ENCODE measurements around the gene ICAM1. TPM values are rescaled to one million over a fixed set of nuclear protein-coding genes. Genes with fewer than 3 reads are reported as not detected.

The ICAM1 gene
- polyA plus RNA-seq, 2 of the 4 experiments (the other 2 are of a cell fraction) = 1.2 to 1.4 TPM

- H3K4me1 ChIP-seq = no peaks in the 10 kb centered on the region
- WGBS (ENCODE audit: missing lambda C conversion rate) = 3% methylated on average over 32 of the region's 77 CpGs
- ChIA-PET POLR2A (interaction anchor here (0.6 to 0.9 kb wide), 2 partner anchors 20 to 156 kb away, joined by 3 read pairs; no protein-coding TSS in a partner anchor), CTCF (interaction anchor here (1.2 to 3.1 kb wide), 2 partner anchors 8 to 23 kb away, joined by 3 to 27 read pairs; no protein-coding TSS in a partner anchor)
- H3K27ac ChIP-seq = peak within 1 kb of the TSS; percentile 95 to 98
- H3K9me3 ChIP-seq = no peaks in the 10 kb centered on the region
- DNase-seq (ENCODE audit: low read depth in 1 of 2, low spot score in 1 of 2) (peak; percentile 91 to 97), FAIRE-seq (no peak), ATAC-seq (peak; percentile 96 to 97)
- TF ChIP-seq ZSCAN20 (CRISPR knock-in tag; IDR thresholded peaks at IDR 0.05) (no peak), E2F6 (IDR thresholded peaks at IDR 0.05; ENCODE audit: borderline replicate concordance, low read depth) (peak; percentile 62), JUN (IDR thresholded peaks at IDR 0.05) (peak in 1 of 2 experiments; percentile 59; a peak in 2 of 5 replicates), ZNF302 (CRISPR knock-in tag; IDR thresholded peaks at IDR 0.05) (no peak), KDM5A (IDR thresholded peaks at IDR 0.05) (peak; percentile 82), POLR2A (IDR thresholded peaks at IDR 0.05; ENCODE audit: low read length) (peak; percentile 52), HOXB5 (CRISPR knock-in tag; IDR thresholded peaks at IDR 0.05) (0 out of 2 replicates have a peak, but pooled peaks have one; percentile 30), CHD2 (IDR thresholded peaks at IDR 0.05; ENCODE audit: low read length, partially characterized antibody) (peak; percentile 56), RARB (CRISPR knock-in tag; IDR thresholded peaks at IDR 0.05) (no peak), ESRRA (IDR thresholded peaks at IDR 0.05; ENCODE audit: borderline replicate concordance, low read length) (0 out of 2 replicates have a peak, but pooled peaks have one; percentile 14), SREBF2 (IDR thresholded peaks at IDR 0.05) (no peak), PHF8 (IDR thresholded peaks at IDR 0.05; ENCODE audit: borderline replicate concordance, low read depth) (peak; percentile 76; the same call in 1 of the 2 replicates), MAX (IDR thresholded peaks at IDR 0.05) (peak; percentile 93), FOSL2 (IDR thresholded peaks at IDR 0.05) (no peak), FOSL2 (CRISPR knock-in tag; IDR thresholded peaks at IDR 0.05) (peak; percentile 65), ZFP36 (IDR thresholded peaks at IDR 0.05; ENCODE audit: borderline replicate concordance, partially characterized antibody) (no peak), GATA3 (IDR thresholded peaks at IDR 0.05; ENCODE audit: borderline replicate concordance) (0 out of 2 replicates have a peak, but pooled peaks have one; percentile 44), JUNB (IDR thresholded peaks at IDR 0.05) (no peak), BHLHE40 (IDR thresholded peaks at IDR 0.05; ENCODE audit: low read depth, low read length) (no peak)
- TF ChIP-seq, protein P1, sequence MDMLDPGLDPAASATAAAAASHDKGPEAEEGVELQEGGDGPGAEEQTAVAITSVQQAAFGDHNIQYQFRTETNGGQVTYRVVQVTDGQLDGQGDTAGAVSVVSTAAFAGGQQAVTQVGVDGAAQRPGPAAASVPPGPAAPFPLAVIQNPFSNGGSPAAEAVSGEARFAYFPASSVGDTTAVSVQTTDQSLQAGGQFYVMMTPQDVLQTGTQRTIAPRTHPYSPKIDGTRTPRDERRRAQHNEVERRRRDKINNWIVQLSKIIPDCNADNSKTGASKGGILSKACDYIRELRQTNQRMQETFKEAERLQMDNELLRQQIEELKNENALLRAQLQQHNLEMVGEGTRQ (IDR thresholded peaks at IDR 0.05) = no peak
- TF ChIP-seq, protein P2, sequence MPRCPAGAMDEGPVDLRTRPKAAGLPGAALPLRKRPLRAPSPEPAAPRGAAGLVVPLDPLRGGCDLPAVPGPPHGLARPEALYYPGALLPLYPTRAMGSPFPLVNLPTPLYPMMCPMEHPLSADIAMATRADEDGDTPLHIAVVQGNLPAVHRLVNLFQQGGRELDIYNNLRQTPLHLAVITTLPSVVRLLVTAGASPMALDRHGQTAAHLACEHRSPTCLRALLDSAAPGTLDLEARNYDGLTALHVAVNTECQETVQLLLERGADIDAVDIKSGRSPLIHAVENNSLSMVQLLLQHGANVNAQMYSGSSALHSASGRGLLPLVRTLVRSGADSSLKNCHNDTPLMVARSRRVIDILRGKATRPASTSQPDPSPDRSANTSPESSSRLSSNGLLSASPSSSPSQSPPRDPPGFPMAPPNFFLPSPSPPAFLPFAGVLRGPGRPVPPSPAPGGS (IDR thresholded peaks at IDR 0.05) = 0 out of 3 replicates have a peak, but pooled peaks have one; percentile 52
- TF ChIP-seq, protein P3, sequence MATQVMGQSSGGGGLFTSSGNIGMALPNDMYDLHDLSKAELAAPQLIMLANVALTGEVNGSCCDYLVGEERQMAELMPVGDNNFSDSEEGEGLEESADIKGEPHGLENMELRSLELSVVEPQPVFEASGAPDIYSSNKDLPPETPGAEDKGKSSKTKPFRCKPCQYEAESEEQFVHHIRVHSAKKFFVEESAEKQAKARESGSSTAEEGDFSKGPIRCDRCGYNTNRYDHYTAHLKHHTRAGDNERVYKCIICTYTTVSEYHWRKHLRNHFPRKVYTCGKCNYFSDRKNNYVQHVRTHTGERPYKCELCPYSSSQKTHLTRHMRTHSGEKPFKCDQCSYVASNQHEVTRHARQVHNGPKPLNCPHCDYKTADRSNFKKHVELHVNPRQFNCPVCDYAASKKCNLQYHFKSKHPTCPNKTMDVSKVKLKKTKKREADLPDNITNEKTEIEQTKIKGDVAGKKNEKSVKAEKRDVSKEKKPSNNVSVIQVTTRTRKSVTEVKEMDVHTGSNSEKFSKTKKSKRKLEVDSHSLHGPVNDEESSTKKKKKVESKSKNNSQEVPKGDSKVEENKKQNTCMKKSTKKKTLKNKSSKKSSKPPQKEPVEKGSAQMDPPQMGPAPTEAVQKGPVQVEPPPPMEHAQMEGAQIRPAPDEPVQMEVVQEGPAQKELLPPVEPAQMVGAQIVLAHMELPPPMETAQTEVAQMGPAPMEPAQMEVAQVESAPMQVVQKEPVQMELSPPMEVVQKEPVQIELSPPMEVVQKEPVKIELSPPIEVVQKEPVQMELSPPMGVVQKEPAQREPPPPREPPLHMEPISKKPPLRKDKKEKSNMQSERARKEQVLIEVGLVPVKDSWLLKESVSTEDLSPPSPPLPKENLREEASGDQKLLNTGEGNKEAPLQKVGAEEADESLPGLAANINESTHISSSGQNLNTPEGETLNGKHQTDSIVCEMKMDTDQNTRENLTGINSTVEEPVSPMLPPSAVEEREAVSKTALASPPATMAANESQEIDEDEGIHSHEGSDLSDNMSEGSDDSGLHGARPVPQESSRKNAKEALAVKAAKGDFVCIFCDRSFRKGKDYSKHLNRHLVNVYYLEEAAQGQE (IDR thresholded peaks at IDR 0.05) = peak; percentile 66
- TF ChIP-seq, protein P4, sequence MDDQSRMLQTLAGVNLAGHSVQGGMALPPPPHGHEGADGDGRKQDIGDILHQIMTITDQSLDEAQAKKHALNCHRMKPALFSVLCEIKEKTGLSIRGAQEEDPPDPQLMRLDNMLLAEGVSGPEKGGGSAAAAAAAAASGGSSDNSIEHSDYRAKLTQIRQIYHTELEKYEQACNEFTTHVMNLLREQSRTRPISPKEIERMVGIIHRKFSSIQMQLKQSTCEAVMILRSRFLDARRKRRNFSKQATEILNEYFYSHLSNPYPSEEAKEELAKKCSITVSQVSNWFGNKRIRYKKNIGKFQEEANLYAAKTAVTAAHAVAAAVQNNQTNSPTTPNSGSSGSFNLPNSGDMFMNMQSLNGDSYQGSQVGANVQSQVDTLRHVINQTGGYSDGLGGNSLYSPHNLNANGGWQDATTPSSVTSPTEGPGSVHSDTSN (IDR thresholded peaks at IDR 0.05) = no peak
- peak within 1 kb of the TSS; percentile 86 for H3K4me3 ChIP-seq
- peak within 1 kb of the TSS; percentile 79 for H3K4me2 ChIP-seq
Observed at GRCh38 chr19:10251792-10252694, 18.9 kb upstream of the ICAM1 start, which contains the start of gene MRPL4. TSS of gene MRPL4 (plus strand) at chr19:10252214. CDS start at chr19:10252254, 40 bp downstream.
